Neural cell (in vitro differentiated cells): ENCODE measurements around the gene UPF3A.

Experiments
- EP300 ChIP-seq: fragments of 450-650 bp; conservative IDR thresholded peaks from 2 replicates; pipeline ENCODE4 v1.6.1; 2014; ENCODE audit warnings: antibody characterized with exemption, mild to moderate bottlenecking, moderate library complexity; ENCODE audit not compliant: poor library complexity, severe bottlenecking
- EZH2 ChIP-seq: fragments of 200-600, 300-800 bp; shearing (Covaris generic), sonication (generic); IDR thresholded peaks from 2 replicates; pipeline ENCODE4 v1.6.1; 2014; ENCODE audit warnings: antibody characterized with exemption, low read length, borderline replicate concordance, mild to moderate bottlenecking; ENCODE audit not compliant: insufficient read depth, poor library complexity, severe bottlenecking
- MXI1 ChIP-seq: fragments of 450-650 bp; conservative IDR thresholded peaks from 2 replicates; pipeline ENCODE4 v1.6.1; 2014; ENCODE audit warnings: antibody characterized with exemption, mild to moderate bottlenecking; ENCODE audit not compliant: poor library complexity, severe bottlenecking
- POLR2AphosphoS5 ChIP-seq: IDR thresholded peaks from 2 replicates; pipeline ENCODE4 v1.6.1; 2012
- TF ChIP-seq, protein P1 (sequence below): fragments of 450-650 bp; IDR thresholded peaks from 2 replicates; pipeline ENCODE4 v1.5.1; 2014; ENCODE audit warnings: antibody characterized with exemption, mild to moderate bottlenecking, moderate library complexity; ENCODE audit not compliant: poor library complexity, severe bottlenecking

DNA sequence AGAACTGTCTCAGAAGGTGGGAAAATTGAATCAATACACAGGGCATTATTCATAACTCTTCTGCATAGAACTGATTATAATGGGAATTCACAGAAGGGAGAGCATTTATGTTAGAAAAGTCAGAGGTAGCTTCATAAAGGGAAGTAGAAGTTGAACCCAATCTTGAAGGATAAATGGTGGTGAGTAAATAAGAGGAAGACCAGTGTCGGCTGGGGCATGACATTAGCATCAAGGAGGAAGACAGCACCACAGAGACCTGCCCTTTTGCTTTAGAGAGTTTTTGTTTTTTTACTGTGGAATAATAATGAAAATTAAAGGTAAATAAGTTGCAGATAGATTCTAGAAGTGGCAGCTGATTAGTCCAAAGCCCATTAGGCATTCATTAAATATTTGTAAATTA is 24.9 kb upstream of the UPF3A start:
- TF ChIP-seq, protein P1, sequence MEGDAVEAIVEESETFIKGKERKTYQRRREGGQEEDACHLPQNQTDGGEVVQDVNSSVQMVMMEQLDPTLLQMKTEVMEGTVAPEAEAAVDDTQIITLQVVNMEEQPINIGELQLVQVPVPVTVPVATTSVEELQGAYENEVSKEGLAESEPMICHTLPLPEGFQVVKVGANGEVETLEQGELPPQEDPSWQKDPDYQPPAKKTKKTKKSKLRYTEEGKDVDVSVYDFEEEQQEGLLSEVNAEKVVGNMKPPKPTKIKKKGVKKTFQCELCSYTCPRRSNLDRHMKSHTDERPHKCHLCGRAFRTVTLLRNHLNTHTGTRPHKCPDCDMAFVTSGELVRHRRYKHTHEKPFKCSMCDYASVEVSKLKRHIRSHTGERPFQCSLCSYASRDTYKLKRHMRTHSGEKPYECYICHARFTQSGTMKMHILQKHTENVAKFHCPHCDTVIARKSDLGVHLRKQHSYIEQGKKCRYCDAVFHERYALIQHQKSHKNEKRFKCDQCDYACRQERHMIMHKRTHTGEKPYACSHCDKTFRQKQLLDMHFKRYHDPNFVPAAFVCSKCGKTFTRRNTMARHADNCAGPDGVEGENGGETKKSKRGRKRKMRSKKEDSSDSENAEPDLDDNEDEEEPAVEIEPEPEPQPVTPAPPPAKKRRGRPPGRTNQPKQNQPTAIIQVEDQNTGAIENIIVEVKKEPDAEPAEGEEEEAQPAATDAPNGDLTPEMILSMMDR = no peak
- TF ChIP-seq MXI1 (no peak), POLR2AphosphoS5 (no peak), EP300 (no peak), EZH2 (no peak)
